DOHH2 (cell line): ENCODE results near the gene PAM.

Experiments
- H3F3A ChIP-seq: fragments of 200-600 bp; sonication (generic), shearing (Covaris generic); 2 replicates; pipeline ENCODE4 v1.6.0; 2016; ENCODE audit warnings: antibody characterized with exemption, mild to moderate bottlenecking; ENCODE audit not compliant: control insufficient read depth, insufficient read depth
- H3K27ac ChIP-seq: fragments of 200-600 bp; sonication (generic); 2 replicates; pipeline ENCODE4 v1.5.1; 2014; ENCODE audit warnings: low read depth, mild to moderate bottlenecking, low read length, moderate library complexity
- H3K27me3 ChIP-seq: fragments of 200-600 bp; sonication (generic); 2 replicates; pipeline ENCODE4 v1.6.1; 2014; ENCODE audit warnings: mild to moderate bottlenecking, low read length, mixed read lengths; ENCODE audit not compliant: control insufficient read depth
- H3K36me3 ChIP-seq: fragments of 200-600 bp; sonication (generic); 2 replicates; pipeline ENCODE4 v1.6.1; 2014; ENCODE audit warnings: mild to moderate bottlenecking, low read length, moderate library complexity, mixed read lengths; ENCODE audit not compliant: control insufficient read depth
- H3K4me1 ChIP-seq: fragments of 200-600 bp; sonication (generic); 2 replicates; pipeline ENCODE4 v1.6.1; 2014; ENCODE audit warnings: mild to moderate bottlenecking, low read length, mixed read lengths; ENCODE audit not compliant: control insufficient read depth
- H3K4me2 ChIP-seq: fragments of 200-600 bp; sonication (generic); 2 replicates; pipeline ENCODE4 v1.6.0; 2014; ENCODE audit warnings: mild to moderate bottlenecking, low read length, moderate library complexity
- H3K4me3 ChIP-seq: fragments of 200-600 bp; sonication (generic); 2 replicates; pipeline ENCODE4 v1.5.1; 2014; ENCODE audit warnings: mild to moderate bottlenecking, low read length, mixed read lengths
- H3K79me2 ChIP-seq: fragments of 200-600 bp; sonication (generic); 2 replicates; pipeline ENCODE4 v1.6.1; 2014; ENCODE audit warnings: mild to moderate bottlenecking, low read length, mixed read lengths; ENCODE audit not compliant: control insufficient read depth
- H3K9me2 ChIP-seq: fragments of 200-600 bp; sonication (generic); replicated peaks from 2 replicates; pipeline ENCODE4 v1.6.1; 2014; ENCODE audit warnings: mild to moderate bottlenecking, low read length, mixed read lengths; ENCODE audit not compliant: control insufficient read depth
- H3K9me3 ChIP-seq: fragments of 200-600 bp; sonication (generic); 2 replicates; pipeline ENCODE4 v1.6.1; 2014; ENCODE audit warnings: antibody characterized with exemption, low read length, mixed read lengths; ENCODE audit not compliant: control insufficient read depth, insufficient read depth
- H4K20me1 ChIP-seq: fragments of 200-600 bp; sonication (generic); 2 replicates; pipeline ENCODE4 v1.6.0; 2014; ENCODE audit warnings: low read depth, mild to moderate bottlenecking, antibody characterized with exemption, low read length, moderate library complexity; ENCODE audit not compliant: control insufficient read depth, insufficient read depth
- EZH2phosphoT487 ChIP-seq: fragments of 200-600 bp; sonication (generic); IDR thresholded peaks from 2 replicates; pipeline ENCODE4 v1.6.1; 2017; ENCODE audit warnings: borderline replicate concordance, mild to moderate bottlenecking, antibody characterized with exemption, low read length, moderate library complexity, mixed read lengths
- TF ChIP-seq, protein P1 (sequence below): fragments of 200-600 bp; sonication (generic); IDR thresholded peaks from one replicate; pipeline ENCODE4 v1.5.1; 2014; ENCODE audit warnings: antibody characterized with exemption, mild to moderate bottlenecking, low read depth, low read length; ENCODE audit not compliant: poor library complexity, severe bottlenecking

Gene PAM

DNA sequence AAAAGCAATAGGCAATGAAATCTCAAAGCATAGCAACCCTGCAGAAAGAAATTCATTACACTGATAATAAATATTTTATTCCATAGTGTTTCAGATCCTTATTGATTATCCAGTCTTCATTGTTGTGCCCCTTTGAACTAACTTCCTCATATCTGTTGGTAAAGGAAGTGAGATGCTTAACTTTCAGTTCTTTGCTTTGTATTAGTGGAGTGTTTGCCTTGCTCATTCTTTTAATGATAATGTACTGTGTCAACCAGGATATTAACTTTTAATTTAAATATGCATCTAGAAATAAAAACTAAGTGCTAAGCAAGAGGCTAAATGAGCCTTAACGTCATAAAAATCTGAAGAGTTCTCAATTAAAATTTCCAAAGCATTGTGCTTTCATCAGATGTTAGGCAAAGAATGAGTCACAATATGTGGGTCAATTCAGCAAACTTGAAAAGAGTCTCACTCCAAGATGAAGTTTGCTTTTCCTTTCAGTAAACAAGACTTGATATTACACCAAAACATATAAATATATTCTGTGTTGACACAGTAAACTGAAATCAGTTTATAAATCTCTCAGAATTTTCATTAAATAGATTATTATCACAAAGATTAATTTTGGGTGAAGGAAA lies 258.9 kb downstream of the PAM start:
- TF ChIP-seq, protein P1, sequence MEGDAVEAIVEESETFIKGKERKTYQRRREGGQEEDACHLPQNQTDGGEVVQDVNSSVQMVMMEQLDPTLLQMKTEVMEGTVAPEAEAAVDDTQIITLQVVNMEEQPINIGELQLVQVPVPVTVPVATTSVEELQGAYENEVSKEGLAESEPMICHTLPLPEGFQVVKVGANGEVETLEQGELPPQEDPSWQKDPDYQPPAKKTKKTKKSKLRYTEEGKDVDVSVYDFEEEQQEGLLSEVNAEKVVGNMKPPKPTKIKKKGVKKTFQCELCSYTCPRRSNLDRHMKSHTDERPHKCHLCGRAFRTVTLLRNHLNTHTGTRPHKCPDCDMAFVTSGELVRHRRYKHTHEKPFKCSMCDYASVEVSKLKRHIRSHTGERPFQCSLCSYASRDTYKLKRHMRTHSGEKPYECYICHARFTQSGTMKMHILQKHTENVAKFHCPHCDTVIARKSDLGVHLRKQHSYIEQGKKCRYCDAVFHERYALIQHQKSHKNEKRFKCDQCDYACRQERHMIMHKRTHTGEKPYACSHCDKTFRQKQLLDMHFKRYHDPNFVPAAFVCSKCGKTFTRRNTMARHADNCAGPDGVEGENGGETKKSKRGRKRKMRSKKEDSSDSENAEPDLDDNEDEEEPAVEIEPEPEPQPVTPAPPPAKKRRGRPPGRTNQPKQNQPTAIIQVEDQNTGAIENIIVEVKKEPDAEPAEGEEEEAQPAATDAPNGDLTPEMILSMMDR: no peak
- no peak for TF ChIP-seq EZH2phosphoT487

DNA sequence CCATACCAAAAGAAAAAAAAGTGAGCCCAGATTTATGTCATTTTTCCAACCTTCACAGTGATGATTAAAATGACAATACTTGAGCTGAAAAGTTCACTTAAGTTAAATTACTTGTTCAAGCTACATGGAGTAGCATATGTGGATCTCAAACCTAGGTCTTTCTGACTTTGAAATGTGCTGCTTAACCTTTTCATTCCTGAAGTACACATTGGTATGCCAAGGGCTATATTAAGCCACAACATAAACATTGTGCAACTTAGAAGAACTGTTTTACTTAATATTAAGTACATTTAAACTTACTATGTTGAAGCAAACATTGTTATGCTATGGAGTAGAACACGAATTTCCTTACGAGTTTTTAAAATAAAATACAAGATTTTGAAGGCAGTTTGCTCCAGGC lies 259.9 kb downstream of the PAM start:
- TF ChIP-seq, protein P1: no peak
- TF ChIP-seq EZH2phosphoT487: no peak
- Histone ChIP-seq H3K4me3 (no peak overlapping the region), H3K9me3 (no peaks in the 10 kb centered on the region), H3K4me1 (peaks cover 3% of the 10 kb centered on the region; the same call in 1 of the 2 replicates), H4K20me1 (no peaks in the 10 kb centered on the region), H3F3A (no peaks in the 10 kb centered on the region), H3K4me2 (no peak overlapping the region), H3K79me2 (no peaks in the 10 kb centered on the region), H3K36me3 (no peaks in the 10 kb centered on the region), H3K27ac (no peak overlapping the region), H3K27me3 (no peaks in the 10 kb centered on the region), H3K9me2 (no peaks in the 10 kb centered on the region)

More for the DNA sequence above, 258.9 kb downstream of the PAM start:
- Histone ChIP-seq H3K79me2 (no peaks in the 10 kb centered on the region), H3K4me2 (no peak overlapping the region), H3K36me3 (no peaks in the 10 kb centered on the region), H3K9me3 (no peaks in the 10 kb centered on the region), H3K4me3 (no peak overlapping the region), H3K4me1 (peaks cover 3% of the 10 kb centered on the region; the same call in 1 of the 2 replicates), H3K9me2 (no peaks in the 10 kb centered on the region), H3F3A (no peaks in the 10 kb centered on the region), H4K20me1 (no peaks in the 10 kb centered on the region), H3K27me3 (no peaks in the 10 kb centered on the region), H3K27ac (no peak overlapping the region)

DNA sequence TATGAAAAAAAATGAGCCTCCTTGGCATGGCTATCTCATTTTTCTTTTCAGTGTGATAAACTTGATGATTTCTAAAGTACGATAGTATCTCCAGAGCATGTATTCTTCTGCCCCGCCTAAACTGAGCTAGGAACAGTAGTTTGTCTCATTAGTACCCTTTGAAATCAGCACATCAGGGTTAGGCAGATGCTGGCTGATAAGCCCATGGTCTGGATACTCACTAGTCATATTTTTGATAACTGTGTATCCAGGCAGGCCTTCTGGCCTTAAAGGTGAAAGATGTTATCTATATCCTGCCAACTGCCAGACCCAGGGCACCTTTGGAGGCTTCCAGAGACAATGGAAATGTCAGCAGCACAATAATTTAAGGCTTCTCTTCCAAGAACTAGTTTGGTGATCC lies 261.1 kb downstream of the PAM start:
- Histone ChIP-seq H3K36me3 (no peaks in the 10 kb centered on the region), H3K4me1 (no peaks in the 10 kb centered on the region), H3K4me2 (no peak overlapping the region), H3K27me3 (no peaks in the 10 kb centered on the region), H3K27ac (no peak overlapping the region), H4K20me1 (no peaks in the 10 kb centered on the region), H3K9me2 (no peaks in the 10 kb centered on the region), H3K9me3 (no peaks in the 10 kb centered on the region), H3F3A (no peaks in the 10 kb centered on the region), H3K79me2 (no peaks in the 10 kb centered on the region), H3K4me3 (no peak overlapping the region)
- TF ChIP-seq, protein P1: no peak
- no peak for TF ChIP-seq EZH2phosphoT487
